NCI-H510A treated with DMSO at 0.1 percent for 48 hours (cell line): ENCODE results near the gene CDC20.

ENCODE experiments used
- DNase-seq: peaks from one replicate; lab custom pipeline; 2025; lab: John Stamatoyannopoulos, UW

Gene CDC20

GRCh38 chr1:43358746-43359693, at the start of gene CDC20:
Gene CDC20 (plus strand): TSS chr1:43358981. CDS start chr1:43359216, 235 bp downstream.
- peak; percentile 100 for DNase-seq

- no peak for DNase-seq
Measured at GRCh38 chr1:43309405-43310025, 49.3 kb upstream of the CDC20 start.

GRCh38 chr1:43311521-43311920, 47.3 kb upstream of the CDC20 start:
- no peak for DNase-seq

- DNase-seq = no peak
Measured at GRCh38 chr1:43312212-43312623, 46.6 kb upstream of the CDC20 start.

GRCh38 chr1:43312663-43313515, 45.9 kb upstream of the CDC20 start:
- DNase-seq = no peak

GRCh38 chr1:43313771-43314170, 45.0 kb upstream of the CDC20 start:
- no peak for DNase-seq

- DNase-seq = no peak
Measured at GRCh38 chr1:43314233-43314632, 44.5 kb upstream of the CDC20 start.

- DNase-seq = no peak
Measured at GRCh38 chr1:43315481-43315880, 43.3 kb upstream of the CDC20 start.

- no peak for DNase-seq
Measured at GRCh38 chr1:43315963-43316737, 42.6 kb upstream of the CDC20 start.

- DNase-seq = no peak
Measured at GRCh38 chr1:43316738-43317520, 41.9 kb upstream of the CDC20 start.

GRCh38 chr1:43317817-43318471, 40.8 kb upstream of the CDC20 start:
- DNase-seq = no peak

- no peak for DNase-seq
Measured at GRCh38 chr1:43318831-43319230, 40.0 kb upstream of the CDC20 start.

- no peak for DNase-seq
Measured at GRCh38 chr1:43319288-43319687, 39.5 kb upstream of the CDC20 start.

GRCh38 chr1:43319766-43320165, 39.0 kb upstream of the CDC20 start:
- DNase-seq = no peak

GRCh38 chr1:43321331-43321891, 37.4 kb upstream of the CDC20 start:
- no peak for DNase-seq

GRCh38 chr1:43322506-43322905, 36.3 kb upstream of the CDC20 start:
- no peak for DNase-seq

- no peak for DNase-seq
Measured at GRCh38 chr1:43324810-43325209, 34.0 kb upstream of the CDC20 start.

- no peak for DNase-seq
Measured at GRCh38 chr1:43325381-43325780, 33.4 kb upstream of the CDC20 start.

- DNase-seq = no peak
Measured at GRCh38 chr1:43327549-43328292, 31.1 kb upstream of the CDC20 start.
